GM12878 (cell line): ENCODE results near the gene TRUB1. TPM values are rescaled to one million over a fixed set of nuclear protein-coding genes. Genes with fewer than 3 reads are reported as not detected.

Experiments used
- ATAC-seq: fragments of 200-7000 bp; cut with Tn5 transposase; 3 replicates; pipeline ENCODE4 v1.9.1; 2020; ENCODE audit warnings: mild to moderate bottlenecking, moderate library complexity
- BruUV-seq: library from RNA; stranded (reverse); fragments of 400-500 nt; replicated peaks from 2 replicates; lab custom pipeline; 2021; lab: Mats Ljungman, UMichigan
- CTCF ChIA-PET: fragments of 300-600 bp; sonication (Branson Sonifier 250); formaldehyde crosslinking; extraction: SDS; loops from one replicate; lab custom pipeline; 2021; ENCODE audit warnings: inconsistent platforms; lab: Yijun Ruan, JAX
- POLR2A ChIA-PET: fragments of 350-600 bp; formaldehyde crosslinking; extraction: SDS; loops from one replicate; lab custom pipeline; 2021; ENCODE audit warnings: inconsistent platforms; lab: Charles Lee
- RAD21 ChIA-PET: fragments of 300-600 bp; sonication (Branson Sonifier 250); formaldehyde crosslinking; loops from one replicate; lab custom pipeline; 2023; ENCODE audit warnings: antibody characterized with exemption; ENCODE audit not compliant: unreplicated experiment; lab: Charles Lee
- SMC1A ChIA-PET: fragments of 300-600 bp; sonication (Branson Sonifier 250); formaldehyde crosslinking; loops from one replicate; lab custom pipeline; 2023; ENCODE audit not compliant: unreplicated experiment, uncharacterized antibody; lab: Charles Lee
- DNase-seq: peaks from one replicate; pipeline ENCODE4 v3.0.0-alpha.2; 2011; ENCODE audit warnings: low read depth, low spot score
- FAIRE-seq: peaks from 3 replicates; lab custom pipeline; 2011; peaks lifted over from hg19 to GRCh38; lab: Jason Lieb, UNC
- H2AFZ ChIP-seq: 2 replicates; pipeline ENCODE4 v1.6.0; 2011; ENCODE audit warnings: low read depth, low read length, control low read depth; ENCODE audit not compliant: control insufficient read depth
- H3K27ac ChIP-seq: 2 replicates; pipeline ENCODE4 v1.5.1; 2011; ENCODE audit warnings: control low read depth; ENCODE audit not compliant: control insufficient read depth, insufficient read depth
- H3K27me3 ChIP-seq, 2 experiments: replicated peaks in 1 of 2; 2 replicates each; pipeline versions ENCODE4 v1.6.0 to v1.6.1; 2011; ENCODE audit warnings: low read length in 1 of 2; ENCODE audit not compliant: control insufficient read depth in 2 of 2, insufficient read depth in 2 of 2
- H3K36me3 ChIP-seq, 2 experiments: 2 replicates each; pipeline ENCODE4 v1.5.1; 2011; ENCODE audit warnings: low read length in 1 of 2; ENCODE audit not compliant: control insufficient read depth in 2 of 2, insufficient read depth in 2 of 2
- H3K4me1 ChIP-seq: 2 replicates; pipeline ENCODE4 v1.6.1; 2011; ENCODE audit warnings: mild to moderate bottlenecking, low read length, moderate library complexity, mixed read lengths; ENCODE audit not compliant: control insufficient read depth, insufficient read depth
- H3K4me2 ChIP-seq: 2 replicates; pipeline ENCODE4 v1.6.0; 2011; ENCODE audit warnings: control low read depth; ENCODE audit not compliant: control insufficient read depth, insufficient read depth
- H3K4me3 ChIP-seq: fragments of 200-600 bp; sonication (generic); 2 replicates; pipeline ENCODE4 v1.5.1; 2016
- H3K79me2 ChIP-seq: 2 replicates; pipeline ENCODE4 v1.6.0; 2011; ENCODE audit warnings: low read length; ENCODE audit not compliant: control insufficient read depth, insufficient read depth
- H3K9ac ChIP-seq: 2 replicates; pipeline ENCODE4 v1.8.0; 2011; ENCODE audit warnings: low read length, control low read depth, mixed read lengths; ENCODE audit not compliant: control insufficient read depth, insufficient read depth
- H3K9me3 ChIP-seq: replicated peaks from 3 replicates; pipeline ENCODE4 v1.5.1; 2011; ENCODE audit warnings: mild to moderate bottlenecking, low read length; ENCODE audit not compliant: control insufficient read depth, insufficient read depth
- H4K20me1 ChIP-seq: 2 replicates; pipeline ENCODE4 v1.6.0; 2011; ENCODE audit not compliant: control insufficient read depth, insufficient read depth
- CEBPB ChIP-seq, 2 experiments: fragments of 150-350 bp in 1 of 2; IDR thresholded peaks; 2 replicates each; pipeline ENCODE4 v1.6.1; 2012 to 2014; ENCODE audit warnings: low read depth in 2 of 2, low read length in 2 of 2, borderline replicate concordance in 1 of 2, inconsistent platforms in 1 of 2
- SMARCA5 ChIP-seq: fragments of 450-650 bp; IDR thresholded peaks from 2 replicates; pipeline ENCODE4 v1.6.1; 2017; ENCODE audit warnings: mild to moderate bottlenecking
- TBL1XR1 ChIP-seq: IDR thresholded peaks from 2 replicates; pipeline ENCODE4 v1.6.1; 2012; ENCODE audit warnings: low read depth, low read length, improper control_type of control experiment
- ZZZ3 ChIP-seq: IDR thresholded peaks from 2 replicates; pipeline ENCODE4 v1.6.1; 2011; ENCODE audit warnings: low read depth; ENCODE audit not compliant: control insufficient read depth, insufficient read length
- WGBS: methylation state at CpG from one replicate; pipeline ENCODE4 v1.1.6; 2016; ENCODE audit warnings: low lambda C conversion rate; ENCODE audit not compliant: insufficient replicate concordance, insufficient coverage; ENCODE audit errors: missing lambda C conversion rate; 5-methylcytosine and 5-hydroxymethylcytosine counted together
- in situ Hi-C: fragments of 300-500 bp; cut with MboI; formaldehyde crosslinking; loops from 9 replicates; pipeline ENCODE4 v1.14.3; 2018; ENCODE audit warnings: mixed read lengths
- intact Hi-C: fragments of 100-400 bp; cut with micrococcal nuclease; formaldehyde crosslinking; loops from one replicate; pipeline ENCODE4 v1.14.2; 2022; ENCODE audit not compliant: unreplicated experiment
- polyA plus RNA-seq, 11 experiments: library from polyadenylated mRNA; depleted of rRNA in 4 of 11; unstranded in 6 of 11; stranded (reverse) in 5 of 11; fragments of >200 nt; fragmentation: Nextera tagmentation in 4 of 11; fragmentation: Illumina TruSeq in 1 of 11; extraction: Ambion mirVana in 4 of 11; extraction: Trizol in 1 of 11; gene quantifications; 1 replicate in 1 of 11; 2 replicates in 10 of 11; pipeline versions ENCODE4 v1.2.1 to v1.2.3, GENCODE V29; 2011 to 2016; ENCODE audit warnings: inconsistent platforms in 2 of 11, missing spikeins in 2 of 11, low read depth in 1 of 11
- total RNA-seq, 4 experiments: library from RNA; depleted of rRNA in 3 of 4; stranded (reverse); fragments of >200 nt in 3 of 4; fragmentation: Illumina TruSeq in 1 of 4; extraction: Trizol in 1 of 4; gene quantifications; 2 replicates each; pipeline versions ENCODE4 v1.2.1 to v1.2.3, GENCODE V29; 2013 to 2021
- TF ChIP-seq, protein P1 (sequence below): fragments of 450-650 bp; IDR thresholded peaks from 2 replicates; pipeline ENCODE4 v1.6.1; 2017; ENCODE audit warnings: borderline replicate concordance
- TF ChIP-seq, protein P2 (sequence below): fragments of 450-650 bp; IDR thresholded peaks from 2 replicates; pipeline ENCODE4 v1.6.1; 2017; ENCODE audit warnings: antibody characterized with exemption, mild to moderate bottlenecking, moderate library complexity

Gene TRUB1
- total and polyA plus RNA-seq, 10 of the 15 experiments (the other 5 are each of a cell fraction or from before 2014, with no cell fraction given), result 8.1 to 24.0 (median 15.9) TPM

DNA sequence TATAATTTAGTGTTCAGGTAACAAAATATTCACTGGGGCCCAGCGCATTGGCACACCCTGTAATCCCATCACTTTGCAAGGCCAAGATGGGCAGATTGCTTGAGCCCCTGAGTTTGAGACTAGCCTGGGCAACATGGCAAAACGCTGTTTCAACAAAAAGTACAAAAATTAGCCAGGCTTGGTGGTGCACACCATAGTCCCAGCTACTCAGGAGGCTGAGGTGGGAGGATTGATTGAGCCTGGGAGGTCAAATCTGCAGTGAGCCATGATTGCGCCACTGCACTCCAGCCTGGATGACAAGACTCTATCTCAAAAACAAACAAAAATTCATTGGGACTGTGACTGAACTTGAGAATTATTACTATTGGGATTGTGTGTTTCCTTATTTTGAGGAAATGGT, 40.4 kb upstream of the TRUB1 start:
- SMC1A ChIA-PET, result no interaction called here

More for the DNA sequence above, 40.4 kb upstream of the TRUB1 start:
- H3K9me3 ChIP-seq, result no peaks in the 10 kb centered on the region
- no peaks in the 10 kb centered on the region for H4K20me1 ChIP-seq
- no TSS peak for BruUV-seq
- no peaks in the 10 kb centered on the region for H3K36me3 ChIP-seq
- no peak overlapping the region for H3K4me2 ChIP-seq
- no peak overlapping the region for H3K27ac ChIP-seq
- no peak overlapping the region for H2AFZ ChIP-seq
- TF ChIP-seq, protein P1, sequence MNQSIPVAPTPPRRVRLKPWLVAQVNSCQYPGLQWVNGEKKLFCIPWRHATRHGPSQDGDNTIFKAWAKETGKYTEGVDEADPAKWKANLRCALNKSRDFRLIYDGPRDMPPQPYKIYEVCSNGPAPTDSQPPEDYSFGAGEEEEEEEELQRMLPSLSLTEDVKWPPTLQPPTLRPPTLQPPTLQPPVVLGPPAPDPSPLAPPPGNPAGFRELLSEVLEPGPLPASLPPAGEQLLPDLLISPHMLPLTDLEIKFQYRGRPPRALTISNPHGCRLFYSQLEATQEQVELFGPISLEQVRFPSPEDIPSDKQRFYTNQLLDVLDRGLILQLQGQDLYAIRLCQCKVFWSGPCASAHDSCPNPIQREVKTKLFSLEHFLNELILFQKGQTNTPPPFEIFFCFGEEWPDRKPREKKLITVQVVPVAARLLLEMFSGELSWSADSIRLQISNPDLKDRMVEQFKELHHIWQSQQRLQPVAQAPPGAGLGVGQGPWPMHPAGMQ, result no peak
- no peak for TF ChIP-seq ZZZ3
- TF ChIP-seq SMARCA5, result no peak
- TF ChIP-seq TBL1XR1, result no peak
- no peak for TF ChIP-seq CEBPB (IDR thresholded peaks at IDR 0.05; ENCODE audit: borderline replicate concordance in 1 of 2, low read depth in 2 of 2, low read length in 2 of 2)
- TF ChIP-seq, protein P2, sequence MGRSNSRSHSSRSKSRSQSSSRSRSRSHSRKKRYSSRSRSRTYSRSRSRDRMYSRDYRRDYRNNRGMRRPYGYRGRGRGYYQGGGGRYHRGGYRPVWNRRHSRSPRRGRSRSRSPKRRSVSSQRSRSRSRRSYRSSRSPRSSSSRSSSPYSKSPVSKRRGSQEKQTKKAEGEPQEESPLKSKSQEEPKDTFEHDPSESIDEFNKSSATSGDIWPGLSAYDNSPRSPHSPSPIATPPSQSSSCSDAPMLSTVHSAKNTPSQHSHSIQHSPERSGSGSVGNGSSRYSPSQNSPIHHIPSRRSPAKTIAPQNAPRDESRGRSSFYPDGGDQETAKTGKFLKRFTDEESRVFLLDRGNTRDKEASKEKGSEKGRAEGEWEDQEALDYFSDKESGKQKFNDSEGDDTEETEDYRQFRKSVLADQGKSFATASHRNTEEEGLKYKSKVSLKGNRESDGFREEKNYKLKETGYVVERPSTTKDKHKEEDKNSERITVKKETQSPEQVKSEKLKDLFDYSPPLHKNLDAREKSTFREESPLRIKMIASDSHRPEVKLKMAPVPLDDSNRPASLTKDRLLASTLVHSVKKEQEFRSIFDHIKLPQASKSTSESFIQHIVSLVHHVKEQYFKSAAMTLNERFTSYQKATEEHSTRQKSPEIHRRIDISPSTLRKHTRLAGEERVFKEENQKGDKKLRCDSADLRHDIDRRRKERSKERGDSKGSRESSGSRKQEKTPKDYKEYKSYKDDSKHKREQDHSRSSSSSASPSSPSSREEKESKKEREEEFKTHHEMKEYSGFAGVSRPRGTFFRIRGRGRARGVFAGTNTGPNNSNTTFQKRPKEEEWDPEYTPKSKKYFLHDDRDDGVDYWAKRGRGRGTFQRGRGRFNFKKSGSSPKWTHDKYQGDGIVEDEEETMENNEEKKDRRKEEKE, result no peak
- TF ChIP-seq, all 136 proteins: peak for 0
- DNase-seq (no peak), ATAC-seq (no peak), FAIRE-seq (no peak)
- in situ Hi-C loops (no loop called here), intact Hi-C loops (no loop called here)
- CTCF ChIA-PET, result no interaction called here
- H3K9ac ChIP-seq, result no peak overlapping the region
- RAD21 ChIA-PET, result no interaction called here
- H3K4me3 ChIP-seq, result no peak overlapping the region
- H3K79me2 ChIP-seq, result no peaks in the 10 kb centered on the region
- no peaks in the 10 kb centered on the region for H3K4me1 ChIP-seq
- POLR2A ChIA-PET, result no interaction called here
- H3K27me3 ChIP-seq, result no peaks in the 10 kb centered on the region; a peak in 1 of 4 replicates
- WGBS, result 63% methylated on average over 3 of the region's 3 CpGs
